OCI-M2 (cell line): ENCODE data around the gene BCL11B.
"Not testable (repeated sequence)": the region's sequence is repeated elsewhere in the genome, so short reads cannot be mapped to it uniquely, and the experiment has no call there.

Experiments
- DNase-seq: peaks from one replicate; lab custom pipeline; 2025; ENCODE audit not compliant: unreplicated experiment; lab: John Stamatoyannopoulos, UW

BCL11B gene

GRCh38 chr14:99242238-99242637 is 29.8 kb downstream of the BCL11B start:
- no peak for DNase-seq

- no peak for DNase-seq
These were observed 30.5 kb downstream of the BCL11B start for GRCh38 chr14:99241325-99242010.

DNA sequence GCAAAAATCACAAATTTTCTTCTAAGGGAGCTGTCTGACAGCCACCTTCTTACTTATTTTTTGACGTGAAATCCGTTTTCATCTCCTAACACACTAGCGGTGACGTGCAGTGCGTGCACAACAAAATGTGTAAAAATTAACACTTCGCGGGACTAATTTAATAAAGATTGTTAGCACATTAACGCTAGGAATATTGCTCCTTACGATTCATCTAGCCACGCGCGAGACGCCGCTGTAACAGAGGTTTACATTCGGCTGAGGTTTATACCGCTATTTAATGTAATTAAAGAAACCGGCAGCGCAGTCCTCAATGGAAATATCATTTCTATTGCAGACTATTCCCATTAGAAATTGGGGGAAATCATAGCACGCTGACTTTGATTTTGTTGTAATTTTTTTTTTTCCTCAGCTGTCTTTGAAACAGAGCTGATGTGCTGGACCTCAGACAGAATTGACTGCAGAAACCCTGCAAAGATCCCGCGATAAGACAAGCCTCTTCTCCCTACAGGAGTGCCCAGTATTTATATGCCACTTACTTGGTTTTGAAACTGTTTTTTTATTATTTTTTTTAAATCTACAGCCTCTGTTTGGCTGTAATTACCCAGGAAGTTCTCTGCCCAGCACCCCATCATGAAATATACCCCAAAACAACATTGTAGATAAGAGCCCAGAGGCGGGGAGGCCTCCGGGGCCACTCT is 31.2 kb downstream of the BCL11B start:
- no peak for DNase-seq

GRCh38 chr14:99239661-99240092 is 32.3 kb downstream of the BCL11B start:
- DNase-seq, result no peak

GRCh38 chr14:99238216-99238615 is 33.8 kb downstream of the BCL11B start:
- no peak for DNase-seq

- DNase-seq, result no peak
These were observed 34.7 kb downstream of the BCL11B start for GRCh38 chr14:99237288-99237687.

GRCh38 chr14:99236386-99237138 is 35.4 kb downstream of the BCL11B start:
- no peak for DNase-seq

DNA sequence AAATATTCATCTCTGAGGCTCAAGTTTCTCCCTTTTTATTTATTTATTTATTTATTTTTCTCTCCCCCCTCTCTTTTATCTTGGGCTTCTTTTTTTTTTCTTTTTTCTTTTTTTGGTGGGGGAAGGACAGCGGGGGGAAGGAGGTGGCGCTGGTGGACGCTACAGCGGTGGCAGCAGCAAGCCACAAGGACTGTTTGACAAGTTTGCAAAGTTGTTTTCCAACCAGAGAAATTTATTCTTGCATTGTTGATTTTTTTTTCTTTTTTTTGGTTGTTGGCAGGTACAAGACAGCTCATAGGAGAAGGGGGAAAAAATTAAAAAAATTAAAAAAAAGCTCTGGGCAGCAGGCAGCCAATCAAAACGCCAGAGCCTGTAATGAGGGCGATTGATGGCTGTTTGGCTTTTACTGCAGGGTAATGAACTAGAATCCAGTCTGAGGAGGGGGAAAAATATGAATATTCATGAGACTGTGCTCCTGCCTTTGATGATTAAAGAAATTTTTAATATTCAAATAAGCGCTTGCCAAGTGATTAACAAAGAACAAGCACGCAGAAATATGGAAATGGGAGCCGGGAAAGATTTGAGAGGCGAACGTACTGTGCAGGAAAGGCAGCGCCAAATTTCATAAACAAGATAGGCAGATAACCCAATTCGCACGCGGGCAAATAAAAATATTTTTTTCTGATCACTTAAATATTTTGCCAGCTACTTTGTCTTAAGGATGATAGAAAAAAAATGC is 36.2 kb downstream of the BCL11B start:
- DNase-seq, result no peak

- no peak for DNase-seq
These were observed 36.9 kb downstream of the BCL11B start for GRCh38 chr14:99234961-99235571.

GRCh38 chr14:99234355-99234754 is 37.6 kb downstream of the BCL11B start:
- no peak for DNase-seq

DNA sequence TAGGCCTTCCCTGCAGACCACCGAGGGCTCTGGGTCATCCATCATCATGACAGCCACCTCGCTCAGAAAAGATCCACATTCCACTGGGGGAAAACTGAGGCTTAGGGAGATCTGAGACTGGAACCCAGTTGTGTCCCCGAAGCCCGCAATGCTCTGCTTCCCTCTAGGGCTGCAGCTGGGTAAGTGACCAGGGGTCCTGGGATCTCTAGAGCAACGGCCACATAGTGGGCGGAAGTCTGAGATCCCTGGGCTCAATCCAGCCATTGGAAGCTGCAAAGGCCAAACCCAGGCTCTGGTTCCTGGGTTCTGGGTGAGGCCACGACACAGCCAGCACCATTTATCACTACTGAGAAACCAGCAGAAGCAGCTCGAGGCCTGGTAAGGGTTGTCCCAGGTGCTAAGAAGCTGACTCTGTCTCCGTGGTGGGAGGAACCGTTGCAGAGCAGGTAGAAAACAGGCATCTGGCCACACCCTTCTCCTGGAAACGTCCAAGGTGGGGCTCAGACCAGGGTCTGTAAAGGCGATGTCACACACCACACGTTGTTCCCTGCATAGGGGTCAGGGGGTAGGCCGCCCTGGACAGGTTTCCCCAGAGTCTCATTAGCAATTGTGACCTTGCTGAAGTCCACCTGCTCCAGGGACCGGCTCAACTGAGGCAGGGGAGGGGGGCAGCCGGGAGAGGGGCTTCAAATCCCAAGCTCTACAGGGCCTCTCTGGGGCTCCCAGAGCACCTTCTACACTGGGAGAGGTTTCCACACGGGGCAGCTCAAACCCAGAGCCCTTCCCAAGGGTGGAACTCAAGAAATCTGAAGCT is 38.6 kb downstream of the BCL11B start:
- no peak for DNase-seq

DNA sequence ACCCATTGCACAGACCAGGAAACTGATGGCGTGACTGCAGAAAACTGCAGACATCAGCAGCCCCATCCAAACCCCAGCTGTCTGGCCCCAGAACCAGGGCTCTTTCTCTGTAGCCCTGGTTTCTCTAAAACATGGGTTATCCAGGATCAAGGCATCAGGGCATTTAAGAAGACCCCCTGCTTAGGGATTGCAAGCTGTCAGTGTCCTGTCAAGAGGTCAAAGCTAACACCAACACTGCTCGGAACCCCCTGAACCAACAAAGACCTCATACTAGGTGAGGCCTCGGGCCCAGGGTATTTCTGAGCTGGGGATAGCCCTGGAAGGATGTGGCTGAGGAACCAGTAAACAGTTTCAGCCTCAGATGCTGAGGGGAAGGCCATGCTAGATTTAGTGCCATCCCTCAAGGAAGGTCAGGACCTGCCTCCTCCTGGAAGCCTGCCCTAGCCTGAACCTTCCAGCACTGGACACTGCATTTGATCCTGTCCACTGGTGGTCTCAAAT is 39.2 kb downstream of the BCL11B start:
- DNase-seq, result no peak

- DNase-seq, result no peak
These were observed 39.9 kb downstream of the BCL11B start for GRCh38 chr14:99231850-99232713.

DNA sequence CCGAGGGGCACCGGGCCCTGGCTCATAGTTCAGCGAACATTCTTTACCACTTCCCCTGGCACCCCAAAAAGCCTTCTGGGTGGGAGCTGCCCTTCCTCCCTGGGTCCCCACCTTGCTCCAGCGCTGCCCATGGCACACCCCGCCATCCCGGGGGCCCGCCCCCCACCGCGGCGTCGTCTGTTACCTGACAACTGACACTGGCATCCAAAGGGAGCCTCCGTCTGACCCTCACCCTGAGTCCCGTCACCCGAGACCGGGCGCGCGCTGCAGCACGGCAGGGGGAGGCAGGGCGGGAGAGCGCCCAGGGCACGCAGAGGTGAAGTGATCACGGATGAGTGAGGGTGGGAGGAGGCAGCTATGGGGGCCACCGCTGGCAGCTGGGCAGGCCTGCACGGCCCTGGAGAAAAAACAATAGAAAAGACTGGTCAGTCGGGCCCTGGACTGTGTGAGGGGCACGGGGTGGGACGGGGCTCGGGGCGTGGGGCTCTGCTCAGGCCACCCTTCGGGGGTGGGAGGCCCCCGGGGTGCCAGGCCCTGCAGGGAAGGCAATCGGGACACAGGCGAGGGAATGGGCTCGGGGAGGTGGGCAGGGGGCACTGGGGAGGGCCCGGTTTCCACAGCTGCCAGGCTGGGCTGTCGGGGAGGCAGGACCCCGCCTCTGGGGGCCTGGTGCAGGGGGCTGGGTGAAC is 40.7 kb downstream of the BCL11B start:
- DNase-seq, result no peak

DNA sequence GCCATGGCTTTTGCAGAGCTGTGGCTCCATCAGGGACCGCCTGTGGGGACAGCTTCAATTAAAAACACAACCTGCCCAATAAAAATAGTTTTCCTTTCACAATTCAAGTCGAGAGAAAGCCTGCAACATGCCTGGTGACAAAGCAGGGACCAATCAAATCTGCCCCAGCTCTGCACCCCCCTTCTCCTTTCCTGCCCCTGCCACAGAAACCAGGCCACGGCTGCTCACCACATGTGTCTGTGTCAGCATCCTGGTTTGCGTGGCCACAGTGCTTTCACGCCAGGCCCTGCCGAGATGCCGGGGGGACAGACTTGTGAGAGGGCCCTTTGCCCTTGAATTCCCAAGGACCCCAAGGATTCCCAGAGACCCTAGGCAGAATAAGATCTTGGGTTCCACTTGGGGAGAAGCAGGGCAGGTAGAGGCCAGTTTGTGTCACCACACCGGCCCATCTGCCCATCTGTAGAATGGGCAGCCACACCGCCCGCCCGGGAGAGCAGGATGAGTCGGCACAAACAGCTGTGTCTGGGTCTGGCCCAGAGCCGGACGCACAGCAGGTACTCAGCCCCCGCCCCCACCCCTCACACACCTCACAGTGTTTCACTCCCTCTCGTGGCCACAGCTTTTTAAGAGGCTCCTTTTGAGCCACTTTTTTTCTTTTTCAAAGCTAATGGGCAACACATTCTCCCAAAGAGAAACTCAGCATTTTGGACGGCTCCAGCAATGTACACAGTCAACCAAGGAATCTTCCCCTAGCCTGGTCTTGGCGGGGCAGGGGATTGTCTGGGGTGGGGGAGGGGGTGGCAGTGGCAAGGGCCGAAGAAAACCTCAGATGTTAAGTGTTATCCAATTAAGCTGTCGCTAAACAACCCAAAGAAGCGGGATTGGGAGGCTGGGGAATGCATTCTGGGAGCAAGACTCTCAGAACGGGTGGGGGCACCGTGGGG is 41.5 kb downstream of the BCL11B start:
- DNase-seq, result no peak

- no peak for DNase-seq
These were observed 42.3 kb downstream of the BCL11B start for GRCh38 chr14:99229654-99230207.

DNA sequence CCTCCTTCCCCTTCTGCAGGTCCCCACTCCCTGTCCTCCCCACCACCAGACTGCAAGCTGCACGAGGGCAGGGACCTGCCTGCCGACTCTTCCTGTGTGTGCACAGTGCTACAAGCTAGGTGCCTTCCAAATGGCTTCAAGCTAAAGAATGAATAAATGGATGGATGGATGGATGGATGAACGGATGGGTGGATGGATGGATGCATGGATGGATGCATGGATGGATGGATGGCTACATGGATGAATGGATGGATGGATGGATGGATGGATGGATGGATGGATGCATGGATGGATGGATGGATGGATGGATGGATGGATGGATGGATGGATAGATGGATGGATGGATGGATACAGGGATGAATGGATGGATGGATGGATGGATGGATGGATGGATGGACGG is 43.2 kb downstream of the BCL11B start:
- not testable (repeated sequence) for DNase-seq
